Neural progenitor cell (in vitro differentiated cells): Measurements from ENCODE around the gene LIG3.
"Not testable (repeated sequence)": the region's sequence is repeated elsewhere in the genome, so short reads cannot be mapped to it uniquely, and the experiment has no call there.

Experiments
- EZH2 ChIP-seq: fragments of 200-600 bp; sonication (generic); IDR thresholded peaks from 2 replicates; pipeline ENCODE4 v1.6.1; 2017; ENCODE audit warnings: antibody characterized with exemption, mild to moderate bottlenecking, moderate library complexity
- EZH2phosphoT487 ChIP-seq: fragments of 200-600 bp; sonication (generic); IDR thresholded peaks from 2 replicates; pipeline ENCODE4 v1.6.1; 2017; ENCODE audit warnings: antibody characterized with exemption
- TF ChIP-seq, protein P1 (sequence below): fragments of 200-600 bp; sonication (generic); IDR thresholded peaks from 2 replicates; pipeline ENCODE4 v1.5.1; 2017; ENCODE audit warnings: antibody characterized with exemption, mild to moderate bottlenecking

DNA sequence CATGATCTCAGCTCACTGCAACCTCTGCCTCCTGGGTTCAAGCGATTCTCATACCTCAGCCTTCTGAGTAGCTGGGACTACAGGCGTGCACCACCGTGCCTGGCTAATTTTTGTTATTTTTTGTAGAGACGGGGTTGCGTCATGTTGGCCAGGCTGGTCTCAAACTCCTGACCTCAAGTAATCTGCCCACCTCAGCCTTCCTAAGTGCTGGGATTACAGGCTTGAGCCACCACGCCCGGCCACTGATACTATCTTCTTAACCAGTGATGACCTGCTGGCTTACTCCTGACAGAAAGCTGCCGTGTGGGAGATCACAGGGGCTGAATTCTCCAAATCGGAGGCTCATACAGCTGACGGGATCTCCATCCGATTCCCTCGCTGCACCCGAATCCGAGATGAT, 20.7 kb downstream of the LIG3 start:
- TF ChIP-seq, protein P1, sequence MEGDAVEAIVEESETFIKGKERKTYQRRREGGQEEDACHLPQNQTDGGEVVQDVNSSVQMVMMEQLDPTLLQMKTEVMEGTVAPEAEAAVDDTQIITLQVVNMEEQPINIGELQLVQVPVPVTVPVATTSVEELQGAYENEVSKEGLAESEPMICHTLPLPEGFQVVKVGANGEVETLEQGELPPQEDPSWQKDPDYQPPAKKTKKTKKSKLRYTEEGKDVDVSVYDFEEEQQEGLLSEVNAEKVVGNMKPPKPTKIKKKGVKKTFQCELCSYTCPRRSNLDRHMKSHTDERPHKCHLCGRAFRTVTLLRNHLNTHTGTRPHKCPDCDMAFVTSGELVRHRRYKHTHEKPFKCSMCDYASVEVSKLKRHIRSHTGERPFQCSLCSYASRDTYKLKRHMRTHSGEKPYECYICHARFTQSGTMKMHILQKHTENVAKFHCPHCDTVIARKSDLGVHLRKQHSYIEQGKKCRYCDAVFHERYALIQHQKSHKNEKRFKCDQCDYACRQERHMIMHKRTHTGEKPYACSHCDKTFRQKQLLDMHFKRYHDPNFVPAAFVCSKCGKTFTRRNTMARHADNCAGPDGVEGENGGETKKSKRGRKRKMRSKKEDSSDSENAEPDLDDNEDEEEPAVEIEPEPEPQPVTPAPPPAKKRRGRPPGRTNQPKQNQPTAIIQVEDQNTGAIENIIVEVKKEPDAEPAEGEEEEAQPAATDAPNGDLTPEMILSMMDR, result not testable (repeated sequence)
- not testable (repeated sequence) for TF ChIP-seq EZH2, EZH2phosphoT487
